OCI-LY3 (cell line): ENCODE results near the gene RHOB.

Source experiments
- CTCF ChIP-seq: fragments of 200-600, 300-600 bp; sonication (generic); IDR thresholded peaks from 2 replicates; pipeline ENCODE4 v1.5.1; 2014; ENCODE audit warnings: antibody characterized with exemption, low read length, low read depth
- EZH2phosphoT487 ChIP-seq: fragments of 200-600 bp; shearing (Covaris generic); IDR thresholded peaks from 2 replicates; pipeline ENCODE4 v1.6.1; 2018; ENCODE audit warnings: antibody characterized with exemption, mixed run types, low read depth

- no peak for TF ChIP-seq CTCF
- no peak for TF ChIP-seq EZH2phosphoT487
Observed at GRCh38 chr2:20415511-20415918, 31.4 kb upstream of the RHOB start.
